ENCODE measurements around the gene ATP10A.

Gene ATP10A

DNA sequence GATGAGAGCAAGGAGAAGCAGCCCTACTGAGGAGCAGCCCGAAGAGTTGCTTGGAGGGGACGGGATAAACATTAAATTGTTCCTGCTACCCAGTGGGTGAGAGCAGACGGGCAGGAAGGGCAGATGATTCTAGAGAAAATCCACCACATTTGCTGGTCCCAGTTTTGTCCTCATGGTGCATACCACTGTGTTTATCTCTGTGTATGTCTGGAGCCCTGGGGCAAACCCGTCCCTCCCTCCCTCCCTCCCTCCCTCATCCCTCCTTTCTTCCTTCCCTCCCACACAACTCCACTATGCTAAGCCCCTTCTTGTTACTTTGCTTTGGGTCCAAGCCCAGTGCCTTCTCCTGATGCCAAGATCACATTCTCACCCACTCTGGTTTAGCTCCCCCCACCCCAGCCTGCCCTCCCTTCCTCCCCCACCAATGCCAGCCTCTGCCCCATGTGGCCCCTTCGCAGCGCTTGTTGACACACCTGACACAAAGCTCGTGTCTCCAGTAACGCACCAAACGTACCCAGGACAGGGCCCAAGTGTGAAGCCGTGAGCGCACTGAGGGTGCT, 194.8 kb downstream of the ATP10A start:
- H3K9me3 ChIP-seq (ENCODE audit: control insufficient read depth, low read length), result no peaks in the 10 kb centered on the region
- no peak overlapping the region for H3K4me2 ChIP-seq (ENCODE audit: low read length)
- no peak overlapping the region for H3K9ac ChIP-seq
- H3K27me3 ChIP-seq (ENCODE audit: control insufficient read depth, insufficient read depth, low read length), result no peaks in the 10 kb centered on the region
- H3K27ac ChIP-seq, result no peak overlapping the region
- H3K36me3 ChIP-seq (ENCODE audit: control insufficient read depth, insufficient read depth, low read length), result no peaks in the 10 kb centered on the region
- no peak overlapping the region for H2AFZ ChIP-seq
- H3K4me3 ChIP-seq (ENCODE audit: low read depth, low read length), result no peak overlapping the region
- no peaks in the 10 kb centered on the region for H3K79me2 ChIP-seq
- TF ChIP-seq, protein P1, sequence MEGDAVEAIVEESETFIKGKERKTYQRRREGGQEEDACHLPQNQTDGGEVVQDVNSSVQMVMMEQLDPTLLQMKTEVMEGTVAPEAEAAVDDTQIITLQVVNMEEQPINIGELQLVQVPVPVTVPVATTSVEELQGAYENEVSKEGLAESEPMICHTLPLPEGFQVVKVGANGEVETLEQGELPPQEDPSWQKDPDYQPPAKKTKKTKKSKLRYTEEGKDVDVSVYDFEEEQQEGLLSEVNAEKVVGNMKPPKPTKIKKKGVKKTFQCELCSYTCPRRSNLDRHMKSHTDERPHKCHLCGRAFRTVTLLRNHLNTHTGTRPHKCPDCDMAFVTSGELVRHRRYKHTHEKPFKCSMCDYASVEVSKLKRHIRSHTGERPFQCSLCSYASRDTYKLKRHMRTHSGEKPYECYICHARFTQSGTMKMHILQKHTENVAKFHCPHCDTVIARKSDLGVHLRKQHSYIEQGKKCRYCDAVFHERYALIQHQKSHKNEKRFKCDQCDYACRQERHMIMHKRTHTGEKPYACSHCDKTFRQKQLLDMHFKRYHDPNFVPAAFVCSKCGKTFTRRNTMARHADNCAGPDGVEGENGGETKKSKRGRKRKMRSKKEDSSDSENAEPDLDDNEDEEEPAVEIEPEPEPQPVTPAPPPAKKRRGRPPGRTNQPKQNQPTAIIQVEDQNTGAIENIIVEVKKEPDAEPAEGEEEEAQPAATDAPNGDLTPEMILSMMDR (IDR thresholded peaks at IDR 0.05), result no peak
- peaks cover 10% of the 10 kb centered on the region for H3K4me1 ChIP-seq

DNA sequence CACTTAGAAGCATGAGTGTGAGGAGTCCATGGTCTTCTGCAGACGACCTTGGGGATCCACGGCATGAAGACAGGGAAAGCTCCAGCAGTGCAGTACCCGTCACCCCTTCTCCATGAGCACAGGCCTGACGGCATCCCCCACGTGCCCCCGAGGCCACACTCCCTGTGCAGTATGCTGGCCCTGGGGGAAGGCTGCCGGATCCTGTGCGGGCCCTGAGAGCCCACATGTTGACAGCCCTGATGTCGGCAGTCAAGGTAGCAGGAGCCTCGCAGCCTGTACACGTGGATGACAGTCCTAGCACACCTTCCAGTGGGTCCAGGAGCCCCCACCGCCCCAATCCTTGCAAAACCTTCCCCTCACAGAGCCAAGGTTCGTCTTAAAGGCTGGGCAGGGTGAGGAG, 195.3 kb downstream of the ATP10A start:
- H3K27me3 ChIP-seq (ENCODE audit: control insufficient read depth, insufficient read depth, low read length), result no peaks in the 10 kb centered on the region
- no peaks in the 10 kb centered on the region for H3K36me3 ChIP-seq (ENCODE audit: control insufficient read depth, insufficient read depth, low read length)
- H3K4me1 ChIP-seq, result peaks cover 10% of the 10 kb centered on the region
- no peaks in the 10 kb centered on the region for H3K9me3 ChIP-seq (ENCODE audit: control insufficient read depth, low read length)
- H2AFZ ChIP-seq, result no peak overlapping the region
- no peak overlapping the region for H3K4me2 ChIP-seq (ENCODE audit: low read length)
- TF ChIP-seq, protein P1 (IDR thresholded peaks at IDR 0.05), result no peak
- no peaks in the 10 kb centered on the region for H3K79me2 ChIP-seq
- H3K9ac ChIP-seq, result no peak overlapping the region
- no peak overlapping the region for H3K27ac ChIP-seq
- no peak overlapping the region for H3K4me3 ChIP-seq (ENCODE audit: low read depth, low read length)

DNA sequence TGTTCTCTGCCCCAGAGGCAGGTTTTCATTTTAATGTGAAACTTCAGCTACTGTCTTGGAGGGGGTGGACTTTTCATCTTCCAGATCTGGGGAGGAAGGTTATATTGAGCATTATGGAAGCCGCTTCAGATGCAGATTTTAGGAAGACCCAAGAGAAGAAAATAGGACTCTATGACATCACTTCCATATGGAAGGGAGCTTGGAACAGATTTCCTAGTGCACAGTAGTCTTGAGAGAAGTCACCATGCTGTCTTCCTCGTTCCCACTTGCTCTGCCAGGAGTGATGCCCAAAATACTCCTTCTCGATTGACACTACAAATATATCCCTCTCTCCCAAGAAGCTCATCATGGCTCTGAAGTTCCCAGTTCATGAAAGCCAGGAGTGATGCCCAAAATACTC, 197.2 kb downstream of the ATP10A start:
- no peaks in the 10 kb centered on the region for H3K36me3 ChIP-seq (ENCODE audit: control insufficient read depth, insufficient read depth, low read length)
- H3K27ac ChIP-seq, result no peak overlapping the region
- H3K4me1 ChIP-seq, result peaks cover 10% of the 10 kb centered on the region
- H3K79me2 ChIP-seq, result no peaks in the 10 kb centered on the region
- no peak overlapping the region for H2AFZ ChIP-seq
- H3K9me3 ChIP-seq (ENCODE audit: control insufficient read depth, low read length), result no peaks in the 10 kb centered on the region
- no peak overlapping the region for H3K9ac ChIP-seq
- H3K4me2 ChIP-seq (ENCODE audit: low read length), result no peak overlapping the region
- no peak overlapping the region for H3K4me3 ChIP-seq (ENCODE audit: low read depth, low read length)
- H3K27me3 ChIP-seq (ENCODE audit: control insufficient read depth, insufficient read depth, low read length), result no peaks in the 10 kb centered on the region
- TF ChIP-seq, protein P1 (IDR thresholded peaks at IDR 0.05), result no peak

DNA sequence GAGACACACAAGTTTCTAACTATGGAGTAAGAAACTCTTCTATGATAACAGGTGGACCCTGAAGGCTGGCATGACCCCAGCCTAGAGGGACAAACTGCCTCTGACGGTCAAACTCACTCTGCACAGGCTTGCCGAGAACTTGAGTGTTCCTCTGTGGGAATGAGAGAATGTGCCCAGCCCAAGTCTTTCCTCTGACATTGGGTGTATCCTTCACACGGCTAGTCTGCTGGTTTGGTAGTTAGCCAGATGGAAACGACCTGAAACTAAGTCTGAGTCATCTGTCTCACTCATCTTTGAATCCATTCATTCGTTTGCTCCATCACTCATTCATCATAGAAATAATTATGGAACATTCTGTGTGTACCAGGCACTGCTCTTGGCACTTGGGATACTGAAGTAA, 198.4 kb downstream of the ATP10A start:
- Histone ChIP-seq H3K4me1 (peaks cover 1% of the 10 kb centered on the region), H3K4me2 (ENCODE audit: low read length) (no peak overlapping the region), H3K9ac (no peak overlapping the region), H3K4me3 (ENCODE audit: low read depth, low read length) (no peak overlapping the region), H2AFZ (no peak overlapping the region), H3K9me3 (ENCODE audit: control insufficient read depth, low read length) (no peaks in the 10 kb centered on the region), H3K27ac (no peak overlapping the region), H3K79me2 (no peaks in the 10 kb centered on the region), H3K36me3 (ENCODE audit: control insufficient read depth, insufficient read depth, low read length) (no peaks in the 10 kb centered on the region), H3K27me3 (ENCODE audit: control insufficient read depth, insufficient read depth, low read length) (no peaks in the 10 kb centered on the region)
- TF ChIP-seq, protein P1 (IDR thresholded peaks at IDR 0.05), result no peak

DNA sequence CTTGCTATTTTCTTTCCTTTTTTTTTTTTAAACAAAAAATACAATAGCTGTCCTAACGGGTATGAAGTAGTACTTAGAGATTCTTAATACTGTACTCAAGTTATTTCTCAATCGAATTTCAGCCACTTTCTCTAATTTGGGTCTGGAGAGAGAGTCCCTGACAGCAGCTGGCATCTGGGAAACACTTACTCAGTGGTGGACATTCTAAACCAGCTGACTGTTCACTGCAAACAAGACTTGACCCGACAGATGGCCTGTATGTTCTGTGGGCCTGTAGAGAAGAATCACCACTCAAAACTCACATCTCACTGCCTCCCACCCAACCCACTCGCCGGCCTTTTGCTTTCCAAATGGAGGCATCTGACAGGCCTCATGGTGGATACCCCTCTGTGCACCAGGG, 199.6 kb downstream of the ATP10A start:
- H3K9me3 ChIP-seq (ENCODE audit: control insufficient read depth, low read length), result no peaks in the 10 kb centered on the region
- H3K36me3 ChIP-seq (ENCODE audit: control insufficient read depth, insufficient read depth, low read length), result no peaks in the 10 kb centered on the region
- H3K4me2 ChIP-seq (ENCODE audit: low read length), result no peak overlapping the region
- no peak overlapping the region for H3K27ac ChIP-seq
- H3K4me1 ChIP-seq, result no peaks in the 10 kb centered on the region
- H3K27me3 ChIP-seq (ENCODE audit: control insufficient read depth, insufficient read depth, low read length), result no peaks in the 10 kb centered on the region
- H3K79me2 ChIP-seq, result no peaks in the 10 kb centered on the region
- no peak overlapping the region for H2AFZ ChIP-seq
- no peak overlapping the region for H3K4me3 ChIP-seq (ENCODE audit: low read depth, low read length)
- H3K9ac ChIP-seq, result no peak overlapping the region
- TF ChIP-seq, protein P1 (IDR thresholded peaks at IDR 0.05), result no peak
